NCI-H2227 (cell line): Measurements from ENCODE around the gene SACS.
A peak's percentile ranks its signal among the peaks of the same experiment; 100 is the strongest.
"Not testable (repeated sequence)": the region's sequence is repeated elsewhere in the genome, so short reads cannot be mapped to it uniquely, and the experiment has no call there.

Source experiments
- DNase-seq: peaks from one replicate; lab custom pipeline; 2025; ENCODE audit not compliant: unreplicated experiment; lab: John Stamatoyannopoulos, UW

The SACS gene

DNA sequence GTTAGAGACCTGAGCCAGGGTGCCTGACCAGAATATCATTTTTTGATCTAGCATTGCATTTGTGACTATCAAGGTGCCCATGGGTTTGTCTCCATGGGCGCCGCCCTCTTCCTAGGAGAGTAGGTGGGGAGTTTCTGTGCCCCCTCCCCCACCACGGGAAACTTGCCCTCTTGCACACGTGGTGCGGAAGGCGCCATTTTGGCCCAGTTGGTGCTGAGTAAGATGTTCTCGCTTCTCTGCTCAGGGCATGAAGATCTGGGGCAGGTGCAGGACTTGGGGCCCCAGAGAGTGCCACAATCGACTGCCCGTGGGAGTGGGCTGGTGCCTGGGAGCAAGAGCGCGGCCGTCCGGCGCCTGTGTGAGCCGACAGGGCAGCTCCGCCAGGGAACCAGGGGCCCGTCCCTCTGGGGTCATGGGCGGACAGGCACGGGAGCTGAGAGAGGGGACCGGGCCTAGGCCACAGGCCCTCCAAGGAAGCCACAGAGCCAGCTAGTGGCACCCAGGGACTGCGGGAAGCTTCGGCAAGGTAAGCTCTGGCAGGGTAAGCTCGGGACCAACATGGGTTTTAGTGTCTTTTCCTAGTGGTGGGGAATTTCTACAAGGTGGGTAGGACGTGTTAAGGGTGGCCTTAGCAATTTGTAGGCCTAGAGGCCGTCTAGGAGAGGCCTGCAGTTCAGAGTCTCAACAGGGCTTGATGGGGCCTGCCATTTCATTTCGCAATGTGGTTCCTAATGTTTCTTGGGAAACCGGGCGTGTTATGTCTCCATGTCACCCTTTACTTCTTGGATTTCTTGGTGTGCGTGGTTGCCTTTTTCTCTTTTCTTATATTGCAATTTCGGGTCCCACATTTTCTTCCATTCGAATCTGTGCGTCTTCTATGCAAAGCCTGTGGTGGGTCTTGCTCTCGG lies 14.5 kb downstream of the SACS start:
- no peak for DNase-seq

DNA sequence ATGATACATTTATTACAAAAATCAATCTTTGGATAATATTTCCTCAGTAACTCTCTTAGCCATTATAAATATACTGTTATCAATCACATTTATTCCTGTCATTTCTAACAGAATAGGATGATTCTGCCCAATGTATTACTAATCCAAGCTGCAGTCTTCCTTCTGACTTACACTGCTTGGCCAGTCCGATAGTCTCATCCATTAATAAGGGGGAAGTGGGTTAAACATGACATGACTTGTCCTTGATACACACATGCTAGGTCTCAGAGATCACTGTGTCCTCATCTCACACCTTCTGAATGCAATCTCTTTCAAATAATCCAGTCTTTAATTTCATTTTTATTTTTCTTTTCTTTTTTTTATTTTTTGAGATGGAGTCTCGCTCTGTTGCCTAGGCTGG lies 18.8 kb downstream of the SACS start:
- DNase-seq: no peak

- peak; percentile 4 for DNase-seq
Observed at GRCh38 chr13:23411706-23412105, 21.8 kb downstream of the SACS start.

DNA sequence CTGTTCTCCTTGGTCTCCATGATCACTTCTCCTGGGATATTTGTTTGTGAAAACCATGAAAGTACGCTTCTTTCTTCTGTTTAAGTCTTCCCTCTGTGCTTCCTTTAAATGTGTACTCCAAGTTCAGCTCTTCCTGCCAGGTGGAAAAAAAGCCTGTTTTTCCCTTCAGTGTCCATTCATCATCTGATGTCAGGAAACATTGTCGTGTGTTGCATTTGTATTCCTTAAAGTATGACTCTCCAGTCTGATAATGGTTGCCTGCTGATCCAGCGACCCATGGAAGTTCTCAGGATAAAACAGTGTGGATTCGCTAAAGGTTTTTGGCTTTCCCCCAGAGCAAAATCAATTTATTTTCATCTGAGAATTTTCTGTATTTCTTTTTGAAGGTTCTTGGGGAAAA lies 22.3 kb downstream of the SACS start:
- DNase-seq: no peak

DNA sequence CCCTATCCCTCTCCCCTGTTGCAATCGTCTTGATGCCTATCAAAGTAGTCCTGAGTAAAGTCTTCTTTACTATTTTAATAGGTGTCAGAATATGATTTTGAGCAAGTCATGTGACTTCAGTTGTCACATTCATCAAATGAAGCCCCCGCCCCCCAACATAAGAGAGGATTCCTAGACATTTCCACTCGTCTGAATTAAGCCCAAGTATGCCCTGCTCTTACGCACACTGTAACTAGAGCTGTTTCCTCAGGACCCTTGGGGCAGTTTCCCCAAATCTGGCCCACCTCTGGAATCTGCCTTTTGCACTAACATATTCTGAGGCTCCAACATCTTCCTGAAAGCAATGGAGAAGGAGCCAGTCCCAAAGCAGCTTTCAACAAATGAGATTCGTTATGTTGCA lies 25.5 kb downstream of the SACS start:
- DNase-seq: no peak

- DNase-seq: not testable (repeated sequence)
Observed at GRCh38 chr13:23401156-23401555, 32.3 kb downstream of the SACS start.

DNA sequence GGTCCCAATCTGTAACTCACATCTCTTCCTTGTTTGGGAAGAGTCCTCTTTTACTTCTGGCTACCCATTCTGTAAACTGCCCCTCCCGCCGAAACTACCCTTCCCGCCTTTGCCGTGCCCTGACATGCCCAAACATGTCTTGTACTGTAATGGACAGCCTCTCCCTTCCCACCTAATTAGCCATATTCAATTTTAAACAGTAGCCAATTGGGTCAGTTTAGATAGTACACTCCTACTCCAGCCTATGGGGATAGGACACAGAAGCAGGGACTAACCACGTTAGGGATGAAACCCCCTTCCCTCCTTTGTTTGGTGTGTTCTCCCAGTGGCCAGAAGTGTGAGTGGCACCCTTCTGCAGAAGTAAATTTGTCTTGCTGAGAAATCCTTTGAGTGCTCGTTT lies 34.2 kb downstream of the SACS start:
- no peak for DNase-seq

DNA sequence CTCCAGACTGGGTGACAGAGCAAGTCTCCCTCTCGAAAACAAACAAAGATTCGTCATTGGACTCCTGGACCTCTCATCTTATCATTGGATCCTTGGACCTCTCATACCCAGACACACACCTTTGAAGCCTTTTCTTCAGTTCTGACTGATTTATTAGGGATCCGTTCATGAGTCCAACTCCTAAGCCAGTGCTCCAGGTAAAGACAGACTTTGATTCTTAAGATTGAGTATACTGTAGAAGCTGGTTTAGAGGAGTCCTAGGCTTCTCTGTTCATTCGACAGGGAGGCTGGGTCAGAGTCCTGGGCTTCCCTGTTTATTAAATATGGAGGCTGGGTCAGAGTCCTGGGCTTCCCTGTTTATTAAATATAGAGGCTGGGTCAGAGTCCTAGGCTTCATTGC lies 38.7 kb downstream of the SACS start:
- DNase-seq: no peak

DNA sequence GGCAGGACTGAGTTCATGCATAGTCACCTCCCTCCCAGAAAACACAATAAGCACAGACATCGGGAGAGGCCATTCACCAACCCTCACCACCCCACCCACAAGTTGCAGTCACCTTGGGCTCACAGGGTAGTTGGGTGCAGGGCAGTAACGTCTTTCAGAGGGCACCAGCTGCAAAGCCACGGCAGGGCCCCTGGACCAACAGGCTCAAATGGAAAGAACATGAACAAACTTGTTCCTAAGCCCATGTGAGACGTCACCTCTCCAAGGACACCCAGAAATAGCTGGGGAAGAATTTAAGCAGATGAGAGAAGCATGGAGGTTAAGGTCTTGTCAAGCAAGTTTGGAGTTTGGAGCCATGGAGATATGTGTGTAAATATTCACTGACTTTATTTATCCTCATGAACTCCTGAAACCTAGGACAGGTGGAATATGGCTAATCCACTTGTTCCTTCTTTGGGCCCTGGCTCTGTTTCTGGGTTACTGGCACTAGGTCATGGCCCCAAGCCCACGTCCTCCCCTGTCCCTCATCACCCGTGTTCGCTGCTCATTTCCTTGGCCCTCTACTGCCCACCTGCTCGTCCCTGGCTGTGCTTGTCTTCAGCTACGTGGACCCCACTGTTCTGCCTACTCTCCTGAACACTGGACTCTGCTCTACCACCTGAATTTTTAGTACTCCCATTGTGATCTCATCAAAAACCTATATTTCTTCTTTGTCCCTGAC lies 40.4 kb downstream of the SACS start:
- DNase-seq: no peak

GRCh38 chr13:23392313-23392712 lies 41.2 kb downstream of the SACS start:
- no peak for DNase-seq

- no peak for DNase-seq
Observed at GRCh38 chr13:23391752-23392151, 41.8 kb downstream of the SACS start.

GRCh38 chr13:23386533-23386932 lies 47.0 kb downstream of the SACS start:
- no peak for DNase-seq

DNA sequence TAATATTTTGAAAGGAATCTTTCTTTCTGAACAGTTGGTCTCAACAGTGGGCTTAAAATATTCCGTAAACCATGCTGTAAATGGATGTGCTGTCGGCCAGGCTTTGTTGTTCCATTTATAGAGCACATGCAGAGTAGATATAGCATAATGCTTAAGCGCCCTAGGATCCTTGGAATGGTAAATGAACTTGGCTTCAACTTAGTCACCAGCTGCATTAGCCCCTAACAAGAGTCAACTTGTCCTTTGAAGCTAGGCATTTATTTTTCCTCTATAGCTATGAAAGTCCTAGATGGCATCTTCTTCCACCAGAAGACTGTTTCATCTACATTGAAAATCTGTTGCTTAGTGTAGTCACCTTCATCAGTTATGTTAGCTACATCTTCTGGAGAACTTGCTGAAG lies 47.6 kb downstream of the SACS start:
- no peak for DNase-seq

GRCh38 chr13:23384111-23384510 lies 49.4 kb downstream of the SACS start:
- no peak for DNase-seq

- no peak for DNase-seq
Observed at GRCh38 chr13:23383151-23383550, 50.4 kb downstream of the SACS start.

GRCh38 chr13:23381866-23382265 lies 51.6 kb downstream of the SACS start:
- DNase-seq: peak; percentile 25

DNA sequence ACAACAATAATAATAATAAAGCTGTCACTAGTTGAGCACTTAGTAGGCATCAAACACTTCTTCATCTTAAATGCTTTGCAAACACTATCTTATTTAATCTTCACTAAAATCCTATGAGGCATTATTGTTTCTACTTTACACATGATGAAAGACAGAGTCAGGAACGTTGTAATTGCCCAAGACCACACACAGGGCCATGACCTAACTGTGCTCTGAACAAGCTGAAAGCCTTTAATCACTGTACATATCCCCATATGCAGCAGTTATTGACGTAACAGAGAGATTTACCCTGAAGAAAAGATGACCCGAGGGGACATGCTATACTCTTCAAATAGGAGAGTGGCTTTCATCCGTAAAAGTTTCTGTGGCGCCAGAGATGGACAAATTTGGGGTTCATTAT lies 53.0 kb downstream of the SACS start:
- DNase-seq: peak; percentile 15

DNA sequence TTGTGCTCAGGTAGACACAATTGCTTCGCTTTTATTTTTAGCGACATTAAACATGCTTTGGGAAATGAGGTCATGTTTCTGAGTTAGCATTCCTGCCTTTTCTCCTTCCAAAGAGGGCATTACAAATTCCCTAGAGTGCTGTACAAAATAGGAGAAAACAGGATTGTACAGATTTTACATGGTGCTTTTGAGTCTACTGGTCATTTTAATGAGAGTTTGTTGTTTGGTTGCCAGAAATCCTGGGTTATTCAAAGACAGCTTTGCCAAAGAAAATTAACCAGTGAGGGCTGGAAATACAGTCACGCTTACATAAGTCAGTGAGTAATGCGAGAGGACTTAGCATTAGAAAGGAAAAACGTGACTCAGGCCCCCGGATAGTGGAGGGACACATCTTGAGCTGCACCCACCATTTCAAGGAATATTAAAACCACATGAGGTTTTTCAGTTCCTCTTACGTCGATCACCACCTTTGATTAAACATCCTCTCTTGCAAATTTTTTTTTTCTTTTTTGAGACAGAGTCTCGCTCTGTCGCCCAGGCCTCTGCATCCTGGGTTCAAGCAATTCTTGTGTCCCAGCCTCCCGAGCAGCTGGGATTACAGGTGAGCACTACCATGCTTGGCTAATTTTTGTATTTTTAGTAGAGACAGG lies 55.4 kb downstream of the SACS start:
- DNase-seq: no peak

- no peak for DNase-seq
Observed at GRCh38 chr13:23377579-23377978, 55.9 kb downstream of the SACS start.

- DNase-seq: peak; percentile 91
Observed at GRCh38 chr13:23375001-23375971, 58.2 kb downstream of the SACS start.
